Immature natural killer cell (primary cell): ENCODE data around the gene HPN. TPM values are rescaled to one million over a fixed set of nuclear protein-coding genes. Genes with fewer than 3 reads are reported as not detected.

Experiments
- DNase-seq, 3 donors: peaks; one replicate each; pipeline ENCODE4 v3.0.0; 2022; ENCODE audit warnings: mixed read lengths in 1 of 3
- H3K27ac Mint-ChIP-seq, 6 donors: one replicate each; pipeline ENCODE4 v1.8.0; 2020; ENCODE audit warnings: mixed read lengths in 6 of 6, mild to moderate bottlenecking in 5 of 6, inconsistent platforms in 4 of 6, moderate library complexity in 3 of 6
- H3K27me3 Mint-ChIP-seq, 3 donors: one replicate each; pipeline ENCODE4 v1.8.0; 2020 to 2021; ENCODE audit warnings: low read depth in 3 of 3, mild to moderate bottlenecking in 3 of 3, mixed read lengths in 3 of 3, moderate library complexity in 3 of 3, inconsistent platforms in 1 of 3
- H3K36me3 Mint-ChIP-seq, 3 donors: one replicate each; pipeline ENCODE4 v1.8.0; 2020; ENCODE audit warnings: mixed read lengths in 3 of 3, inconsistent platforms in 2 of 3, mild to moderate bottlenecking in 2 of 3
- H3K4me1 Mint-ChIP-seq, 2 donors: one replicate each; pipeline ENCODE4 v1.8.0; 2020; ENCODE audit warnings: inconsistent platforms in 2 of 2, mild to moderate bottlenecking in 2 of 2, mixed read lengths in 2 of 2, moderate library complexity in 1 of 2
- H3K4me3 Mint-ChIP-seq, 5 donors: one replicate each; pipeline ENCODE4 v1.8.0; 2020; ENCODE audit warnings: mild to moderate bottlenecking in 5 of 5, mixed read lengths in 5 of 5, inconsistent platforms in 3 of 5, moderate library complexity in 3 of 5
- H3K9me3 Mint-ChIP-seq, 6 donors: one replicate each; pipeline ENCODE4 v1.8.0; 2020; ENCODE audit warnings: mild to moderate bottlenecking in 6 of 6, mixed read lengths in 6 of 6, inconsistent platforms in 4 of 6, moderate library complexity in 3 of 6
- polyA plus RNA-seq, 3 donors: library from polyadenylated mRNA; unstranded; fragments of 300-500 nt; fragmentation: Illumina TruSeq; gene quantifications; one replicate each; pipeline ENCODE4 v1.2.3, GENCODE V29; 2021

The HPN gene
- polyA plus RNA-seq, 3 donors from 2014 or later, result not detected

DNA sequence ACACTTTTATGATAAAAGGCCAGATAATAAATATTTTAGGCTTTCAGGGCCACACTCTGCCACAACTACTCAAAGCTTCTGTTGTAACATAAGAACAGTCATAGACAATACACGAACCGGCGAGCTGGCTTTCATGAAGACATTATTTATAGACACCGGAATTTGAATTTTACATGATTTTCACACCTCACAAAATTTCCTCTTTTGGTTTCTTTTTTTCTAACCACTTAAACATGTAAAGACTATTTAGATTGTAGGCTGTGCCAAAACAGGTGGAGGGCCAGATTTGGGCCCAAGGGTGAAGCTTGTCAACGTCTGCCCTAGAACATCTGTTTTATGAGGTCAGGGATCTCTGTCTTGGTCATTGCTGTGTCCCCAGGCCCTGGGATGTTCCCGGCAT lies 44.4 kb downstream of the HPN start:
- Mint-ChIP-seq H3K9me3 (no peaks in the 10 kb centered on the region), H3K27ac (peak overlapping the region; percentile 67 to 92 (median 84)), H3K4me1 (peaks cover 28 to 29% of the 10 kb centered on the region in 2 donors), H3K27me3 (peaks cover 0 to 7% (median 3%) of the 10 kb centered on the region in 3 donors), H3K36me3 (no peaks in the 10 kb centered on the region), H3K4me3 (peak overlapping the region; percentile 56 to 80 (median 65))
- peak; percentile 24 to 36 (median 34) for DNase-seq

DNA sequence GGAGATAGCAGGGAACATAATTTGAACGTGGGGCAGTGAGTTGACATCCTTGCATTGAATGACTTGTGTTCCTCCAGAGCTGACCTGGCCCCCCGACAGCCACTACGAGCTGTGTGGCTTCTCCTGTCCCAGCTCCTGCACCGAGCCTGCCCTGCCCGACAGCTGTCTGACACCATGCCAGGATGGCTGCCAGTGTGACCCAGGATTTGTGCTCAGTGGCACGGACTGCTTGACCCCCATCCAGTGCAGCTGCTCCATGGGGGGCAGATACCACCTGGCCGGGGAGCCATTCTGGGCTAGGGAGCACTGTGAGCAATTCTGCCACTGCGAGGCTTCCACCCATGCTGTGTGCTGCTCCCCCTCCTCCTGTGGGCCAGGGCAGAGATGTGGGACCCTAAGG lies 44.9 kb downstream of the HPN start:
- Mint-ChIP-seq H3K4me1 (peaks cover 28 to 29% of the 10 kb centered on the region in 2 donors), H3K27me3 (peaks cover 0 to 7% (median 3%) of the 10 kb centered on the region in 3 donors), H3K27ac (peak overlapping the region in 5 of 6 donors; percentile 67 to 92 (median 85)), H3K9me3 (no peaks in the 10 kb centered on the region), H3K4me3 (peak overlapping the region in 4 of 5 donors; percentile 56 to 80 (median 62)), H3K36me3 (no peaks in the 10 kb centered on the region)
- no peak for DNase-seq

DNA sequence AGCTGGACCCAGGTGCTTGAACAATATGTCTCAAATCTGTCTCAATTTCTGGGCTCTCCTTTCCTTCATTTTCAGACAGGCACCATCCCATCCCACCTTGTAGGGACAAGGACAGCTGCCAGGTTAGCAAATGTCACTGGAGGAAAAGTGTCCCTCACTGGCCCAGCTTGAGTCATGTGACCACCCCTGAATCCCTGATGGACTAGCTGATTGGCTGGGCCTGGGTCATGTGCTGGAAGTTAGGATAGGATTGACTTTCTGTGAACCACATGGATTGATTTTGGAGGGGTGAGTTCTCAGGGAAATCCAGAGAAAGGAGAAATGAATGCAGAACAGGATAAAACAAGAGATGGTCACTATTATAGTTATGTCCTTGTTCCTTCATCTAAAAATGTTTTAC lies 45.9 kb downstream of the HPN start:
- Mint-ChIP-seq H3K4me1 (peaks cover 28 to 29% of the 10 kb centered on the region in 2 donors), H3K36me3 (no peaks in the 10 kb centered on the region), H3K27me3 (peaks cover 0 to 7% (median 3%) of the 10 kb centered on the region in 3 donors), H3K4me3 (no peak overlapping the region), H3K27ac (no peak overlapping the region), H3K9me3 (no peaks in the 10 kb centered on the region)
- DNase-seq, result no peak

DNA sequence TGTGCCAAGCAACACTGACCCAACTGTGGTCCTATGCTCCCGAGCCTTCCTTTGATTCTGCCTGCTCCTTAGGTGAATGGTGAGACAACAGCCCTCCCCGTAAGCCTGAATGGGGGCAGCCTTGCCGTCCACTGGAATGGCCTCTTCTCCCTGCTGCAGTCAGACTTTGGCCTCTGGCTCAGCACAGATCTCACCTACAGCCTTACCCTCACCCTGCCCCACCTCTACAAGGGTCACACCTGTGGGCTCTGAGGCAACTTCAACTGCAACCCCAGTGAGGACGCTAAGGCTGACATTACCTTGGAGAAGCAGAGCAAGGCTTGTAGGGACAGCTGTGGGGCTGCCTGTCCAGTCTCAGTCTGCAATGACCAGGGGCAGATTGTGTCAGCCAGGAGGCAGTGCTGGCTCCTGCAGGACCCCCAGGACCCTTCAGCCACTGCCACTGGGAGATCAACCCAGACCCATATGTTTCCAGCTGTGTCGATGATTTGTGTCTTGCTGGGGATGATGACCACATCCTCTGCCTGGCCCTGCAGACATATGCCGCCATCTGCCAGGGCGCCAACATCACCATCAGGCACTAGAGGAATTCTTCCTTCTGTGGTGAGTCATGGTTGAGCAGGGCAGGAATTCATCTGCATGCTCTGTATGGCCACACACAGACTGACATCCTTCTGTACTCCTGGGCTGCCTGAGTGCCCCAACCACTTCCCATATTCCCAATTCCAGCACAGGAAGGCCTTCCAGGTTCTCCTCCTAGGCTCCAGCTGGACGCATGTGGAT lies 46.8 kb downstream of the HPN start:
- H3K4me1 Mint-ChIP-seq, result peaks cover 28 to 29% of the 10 kb centered on the region in 2 donors
- H3K36me3 Mint-ChIP-seq, result no peaks in the 10 kb centered on the region
- H3K27ac Mint-ChIP-seq, result no peak overlapping the region
- DNase-seq, result no peak
- no peaks in the 10 kb centered on the region for H3K9me3 Mint-ChIP-seq
- no peak overlapping the region for H3K4me3 Mint-ChIP-seq
- H3K27me3 Mint-ChIP-seq, result peaks cover 0 to 7% (median 3%) of the 10 kb centered on the region in 3 donors

DNA sequence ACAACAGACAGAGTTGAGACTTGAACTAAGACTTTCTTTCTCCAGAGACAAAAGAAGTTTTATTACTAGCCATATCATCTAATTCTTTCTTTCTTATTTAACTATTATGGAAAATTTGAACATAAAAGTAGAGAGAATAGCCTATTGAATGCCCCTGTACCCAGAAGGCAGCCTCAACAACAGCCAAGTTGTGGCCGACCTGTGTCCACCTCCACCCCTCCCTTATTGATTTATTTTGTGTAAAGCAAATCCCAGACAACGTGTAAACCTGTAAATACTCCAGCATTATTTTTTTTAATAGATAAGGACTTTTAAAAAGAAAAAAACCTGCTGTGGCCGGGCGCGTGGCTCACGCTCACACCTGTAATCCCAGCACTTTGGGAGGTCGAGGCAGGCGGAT lies 48.0 kb downstream of the HPN start:
- H3K36me3 Mint-ChIP-seq, result no peaks in the 10 kb centered on the region
- H3K27me3 Mint-ChIP-seq, result peaks cover 0 to 7% (median 3%) of the 10 kb centered on the region in 3 donors
- no peak overlapping the region for H3K4me3 Mint-ChIP-seq
- no peak for DNase-seq
- H3K9me3 Mint-ChIP-seq, result no peaks in the 10 kb centered on the region
- peaks cover 28 to 29% of the 10 kb centered on the region in 2 donors for H3K4me1 Mint-ChIP-seq
- H3K27ac Mint-ChIP-seq, result no peak overlapping the region

DNA sequence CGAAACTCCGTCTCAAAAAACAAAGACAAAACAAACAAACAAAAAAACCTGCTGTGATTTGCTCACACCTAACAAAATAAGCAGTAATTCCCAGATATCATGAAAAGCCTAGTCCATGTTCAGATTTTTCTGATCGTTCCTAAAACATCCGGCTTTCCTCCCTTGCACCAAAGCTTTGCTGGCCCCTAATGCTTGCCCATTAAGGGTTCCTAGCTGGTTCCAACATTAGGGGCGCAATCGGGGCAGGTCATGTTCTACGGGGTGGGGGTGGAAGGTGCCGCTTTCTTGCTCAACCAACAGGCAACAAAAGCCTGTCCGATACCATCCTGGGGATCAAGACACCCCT lies 48.6 kb downstream of the HPN start:
- H3K4me3 Mint-ChIP-seq, result no peak overlapping the region
- no peaks in the 10 kb centered on the region for H3K36me3 Mint-ChIP-seq
- H3K27me3 Mint-ChIP-seq, result peaks cover 0 to 7% (median 3%) of the 10 kb centered on the region in 3 donors
- no peak overlapping the region for H3K27ac Mint-ChIP-seq
- peaks cover 27 to 28% of the 10 kb centered on the region in 2 donors for H3K4me1 Mint-ChIP-seq
- no peaks in the 10 kb centered on the region for H3K9me3 Mint-ChIP-seq
- no peak for DNase-seq

DNA sequence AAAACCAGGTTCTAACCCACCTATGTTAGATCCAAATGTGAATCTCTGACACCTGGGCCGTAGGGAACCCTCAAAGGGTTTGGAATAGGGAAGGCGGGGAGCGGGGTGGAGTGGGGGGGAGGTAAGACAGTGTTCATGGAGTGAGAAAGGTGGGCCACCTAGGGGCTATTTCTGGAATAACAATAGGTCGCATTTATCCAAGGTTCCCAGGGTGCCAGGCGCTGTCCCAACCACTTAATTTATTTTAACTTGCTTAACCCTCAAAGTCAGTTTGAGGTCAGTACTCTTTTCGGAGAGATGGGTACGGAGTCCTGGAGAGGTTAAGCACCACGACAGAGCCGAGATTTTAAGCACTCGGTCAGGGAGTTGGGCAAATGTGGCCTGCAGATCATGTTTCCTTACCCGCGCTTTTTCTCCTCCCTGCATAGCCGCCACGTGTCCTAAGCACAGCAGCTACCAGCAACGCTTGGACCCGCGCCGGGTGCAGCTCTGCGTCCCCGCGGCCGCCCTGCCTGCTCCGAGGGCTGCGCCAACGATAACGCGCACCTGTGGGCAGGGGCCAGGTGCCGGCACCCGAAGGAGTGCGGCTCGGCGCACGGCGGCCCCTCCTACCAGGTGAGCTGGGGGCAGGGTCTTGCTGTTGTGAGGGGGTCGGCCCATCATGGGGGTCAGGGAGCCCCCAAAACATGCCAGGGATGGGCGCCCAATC lies 49.1 kb downstream of the HPN start:
- H3K9me3 Mint-ChIP-seq, result no peaks in the 10 kb centered on the region
- peaks cover 0 to 7% (median 3%) of the 10 kb centered on the region in 3 donors for H3K27me3 Mint-ChIP-seq
- peaks cover 22 to 23% of the 10 kb centered on the region in 2 donors for H3K4me1 Mint-ChIP-seq
- H3K36me3 Mint-ChIP-seq, result no peaks in the 10 kb centered on the region
- H3K27ac Mint-ChIP-seq, result no peak overlapping the region
- DNase-seq, result peak; percentile 34 to 41 (median 38)
- no peak overlapping the region for H3K4me3 Mint-ChIP-seq

DNA sequence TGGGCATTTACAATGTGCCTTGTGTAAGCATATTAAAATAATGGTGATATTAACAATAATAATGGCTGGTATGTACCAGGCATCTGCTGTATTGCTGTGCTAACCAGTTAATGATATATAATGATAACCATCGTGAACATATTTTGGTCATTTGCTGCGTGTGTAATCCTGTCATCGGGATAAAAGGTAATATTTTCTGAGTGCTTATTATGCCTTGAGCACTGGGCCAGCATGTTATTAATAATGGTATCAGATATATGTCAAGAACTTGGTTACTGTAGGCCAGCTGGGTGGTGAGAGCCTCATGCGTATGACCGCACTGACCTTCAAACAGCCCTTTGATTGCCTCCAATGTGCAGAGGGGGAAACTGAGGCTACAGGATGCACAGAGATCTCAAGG lies 51.9 kb downstream of the HPN start:
- no peak overlapping the region for H3K27ac Mint-ChIP-seq
- H3K4me1 Mint-ChIP-seq, result peaks cover 2 to 7% of the 10 kb centered on the region in 2 donors
- H3K4me3 Mint-ChIP-seq, result no peak overlapping the region
- DNase-seq, result no peak
- H3K9me3 Mint-ChIP-seq, result no peaks in the 10 kb centered on the region
- H3K27me3 Mint-ChIP-seq, result peaks cover 0 to 5% (median 1%) of the 10 kb centered on the region in 3 donors
- H3K36me3 Mint-ChIP-seq, result no peaks in the 10 kb centered on the region

DNA sequence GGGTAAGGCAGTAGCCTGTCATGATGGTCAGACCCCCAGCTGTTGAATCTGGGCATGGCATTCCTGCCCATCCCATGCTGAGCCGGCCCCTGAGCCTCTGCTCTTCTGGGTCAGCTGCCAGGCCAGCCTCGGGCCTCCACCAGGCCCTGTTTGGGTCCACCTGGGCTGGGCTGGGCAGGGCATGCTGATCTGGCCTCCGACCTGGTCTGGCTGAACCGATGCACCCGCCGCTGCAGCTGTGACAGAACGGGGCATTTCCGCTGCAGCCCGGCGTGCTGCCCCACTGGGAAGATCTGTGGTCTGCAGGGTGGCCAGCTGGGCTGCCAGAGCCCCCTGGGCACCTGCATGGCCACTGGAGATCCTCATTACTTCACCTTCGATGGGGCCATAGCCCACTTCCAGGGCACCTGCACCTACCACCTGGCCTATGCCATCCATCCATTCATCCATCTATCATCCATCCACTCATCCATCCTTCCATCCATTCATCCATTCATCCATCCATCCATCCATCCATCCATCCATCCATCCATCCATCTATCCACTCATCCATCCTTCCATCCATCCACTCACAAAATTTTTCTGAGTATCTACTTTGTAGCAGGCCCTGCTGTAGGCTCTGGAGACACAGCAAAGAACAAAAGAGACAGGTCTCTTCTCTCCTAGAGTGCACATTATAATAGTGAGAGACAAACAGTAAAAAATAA lies 52.6 kb downstream of the HPN start:
- Mint-ChIP-seq H3K27ac (no peak overlapping the region), H3K36me3 (no peaks in the 10 kb centered on the region), H3K4me3 (no peak overlapping the region), H3K9me3 (no peaks in the 10 kb centered on the region), H3K4me1 (peaks cover 2 to 7% of the 10 kb centered on the region in 2 donors), H3K27me3 (peaks cover 0 to 5% (median 1%) of the 10 kb centered on the region in 3 donors)
- no peak for DNase-seq

DNA sequence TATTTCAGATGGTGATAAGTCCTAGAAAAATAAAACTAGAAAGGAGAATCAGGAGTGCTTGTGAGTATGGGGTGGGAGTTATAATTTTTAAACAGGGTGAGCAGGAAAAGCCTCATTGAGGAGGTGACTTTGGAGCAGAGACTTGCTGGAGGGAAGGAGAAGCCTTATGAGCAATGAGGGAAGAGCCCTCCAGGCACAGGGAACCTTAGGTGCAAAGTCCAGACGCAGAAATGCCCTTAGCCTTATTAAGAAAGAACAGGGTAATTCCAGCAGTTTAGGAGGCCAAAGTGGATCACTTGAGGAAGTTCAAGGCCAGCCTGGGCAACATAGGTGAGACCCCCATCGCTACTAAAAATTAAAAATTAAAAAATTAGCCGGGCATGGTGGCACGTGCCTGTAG lies 53.1 kb downstream of the HPN start:
- Mint-ChIP-seq H3K4me1 (peaks cover 2 to 7% of the 10 kb centered on the region in 2 donors), H3K36me3 (no peaks in the 10 kb centered on the region), H3K27me3 (peaks cover 0 to 5% (median under 1%) of the 10 kb centered on the region in 3 donors), H3K27ac (no peak overlapping the region), H3K9me3 (no peaks in the 10 kb centered on the region), H3K4me3 (no peak overlapping the region)
- DNase-seq, result no peak

DNA sequence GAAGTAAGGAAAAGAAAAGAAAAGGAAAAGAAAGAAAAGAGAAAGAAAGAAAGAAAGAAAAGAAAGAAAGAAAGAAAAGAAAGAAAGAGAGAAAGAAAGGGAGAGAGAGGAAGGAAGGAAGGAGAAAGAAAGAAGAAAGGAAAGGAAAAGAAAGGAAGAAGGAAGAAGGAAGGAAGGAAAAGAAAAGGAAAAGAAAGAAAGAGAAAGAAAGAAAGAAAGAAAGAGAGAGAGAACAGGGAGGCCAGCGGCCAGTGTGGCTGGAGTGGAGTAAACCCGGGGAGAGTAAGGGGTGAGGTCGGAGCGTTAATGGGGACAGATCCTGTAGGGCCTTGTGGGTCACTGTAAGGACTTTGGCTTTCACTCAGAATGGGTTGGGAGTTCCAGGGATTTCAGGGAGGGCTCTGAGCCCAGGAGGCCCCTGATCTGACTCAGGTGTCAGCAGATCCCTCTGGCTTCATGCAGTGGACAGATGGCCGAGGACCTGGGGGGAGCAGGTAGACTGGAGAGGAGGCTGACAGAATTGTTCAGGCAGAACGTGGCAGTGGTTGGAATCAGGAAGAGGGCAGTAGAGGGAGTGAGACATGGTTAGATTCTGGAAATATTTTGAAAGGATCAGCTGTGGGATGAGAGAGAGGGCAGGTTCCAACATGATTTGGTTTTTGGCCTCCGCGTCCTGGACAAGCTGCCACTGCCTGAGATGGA lies 54.3 kb downstream of the HPN start:
- H3K4me1 Mint-ChIP-seq, result no peaks in the 10 kb centered on the region
- no peak overlapping the region for H3K27ac Mint-ChIP-seq
- H3K27me3 Mint-ChIP-seq, result peaks cover 0 to 2% (median 0%) of the 10 kb centered on the region in 3 donors
- no peaks in the 10 kb centered on the region for H3K9me3 Mint-ChIP-seq
- DNase-seq, result no peak
- no peak overlapping the region for H3K4me3 Mint-ChIP-seq
- H3K36me3 Mint-ChIP-seq, result no peaks in the 10 kb centered on the region

DNA sequence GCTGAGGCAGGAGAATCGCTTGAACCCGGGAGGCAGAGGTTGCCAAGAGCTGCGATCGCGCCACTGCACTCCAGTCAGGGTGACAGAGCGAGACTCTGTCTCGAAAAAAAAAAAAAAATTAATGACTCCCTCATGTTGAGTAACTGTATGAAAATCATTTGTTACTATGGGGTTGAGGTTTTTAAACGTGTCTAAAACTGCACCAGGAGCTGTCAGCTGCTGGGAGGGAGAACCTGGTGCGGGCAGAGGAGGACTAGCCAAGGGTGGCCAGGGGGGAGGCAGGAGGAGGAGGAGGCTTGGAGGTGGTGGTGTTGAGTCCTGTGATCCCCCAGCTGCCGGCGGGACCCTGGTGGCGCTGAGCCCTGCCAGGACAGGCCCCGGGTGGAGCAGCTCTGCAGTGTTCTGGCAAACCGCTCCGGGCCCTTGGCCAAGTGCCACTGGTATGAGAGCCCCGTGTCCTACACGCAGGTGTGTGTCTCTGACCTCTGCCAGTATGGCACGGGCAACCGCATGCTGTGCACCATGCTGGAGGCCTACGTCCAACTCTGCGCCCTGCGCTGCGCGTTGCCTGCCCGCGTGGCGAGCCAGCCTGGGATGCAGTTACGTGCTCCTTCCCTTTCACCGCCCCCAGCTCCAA lies 57.0 kb downstream of the HPN start:
- H3K27me3 Mint-ChIP-seq, result peaks cover 0 to 2% (median 0%) of the 10 kb centered on the region in 3 donors
- no peak overlapping the region for H3K27ac Mint-ChIP-seq
- H3K4me3 Mint-ChIP-seq, result no peak overlapping the region
- H3K9me3 Mint-ChIP-seq, result no peaks in the 10 kb centered on the region
- H3K4me1 Mint-ChIP-seq, result no peaks in the 10 kb centered on the region
- H3K36me3 Mint-ChIP-seq, result no peaks in the 10 kb centered on the region
- DNase-seq, result no peak
